T-helper 17 cell (primary cell): ENCODE results near the gene SLC41A3. TPM values are rescaled to one million over a fixed set of nuclear protein-coding genes. Genes with fewer than 3 reads are reported as not detected.

Source experiments
- ATAC-seq: fragments of 150-1000 bp; cut with Tn5 transposase; 2 replicates; pipeline ENCODE4 v1.10.0; 2021; ENCODE audit warnings: mild to moderate bottlenecking, moderate library complexity
- DNase-seq, 3 donors: peaks; one replicate each; pipeline versions ENCODE4 v3.0.0 to v3.0.0-alpha.2; 2020 to 2021
- H3K9me3 ChIP-seq: one replicate; pipeline ENCODE4 v1.7.0; 2013; ENCODE audit warnings: low read length, mild to moderate bottlenecking; ENCODE audit not compliant: control insufficient read depth, poor library complexity, severe bottlenecking
- H3K27ac Mint-ChIP-seq: one replicate; pipeline ENCODE4 v1.8.0; 2022; ENCODE audit warnings: mild to moderate bottlenecking, moderate library complexity, mixed read lengths
- H3K27me3 Mint-ChIP-seq: one replicate; pipeline ENCODE4 v1.8.0; 2022; ENCODE audit warnings: mixed read lengths
- H3K36me3 Mint-ChIP-seq: one replicate; pipeline ENCODE4 v1.8.0; 2022; ENCODE audit warnings: low read depth, mixed read lengths
- H3K4me1 Mint-ChIP-seq: one replicate; pipeline ENCODE4 v1.8.0; 2022; ENCODE audit warnings: mild to moderate bottlenecking, mixed read lengths
- H3K4me3 Mint-ChIP-seq: one replicate; pipeline ENCODE4 v1.8.0; 2022; ENCODE audit warnings: mild to moderate bottlenecking, moderate library complexity, mixed read lengths
- total RNA-seq, 4 donors: library from RNA in 2 of 4; stranded (reverse) in 2 of 4; gene quantifications; one replicate each; pipeline ENCODE4 v1.2.3 and lab custom pipeline; 2022 to 2026

The SLC41A3 gene
- total RNA-seq, 2 donors from 2014 or later: 34.3 to 34.7 TPM

GRCh38 chr3:126116526-126116925 lies 32.6 kb upstream of the SLC41A3 start:
- ATAC-seq (no peak), DNase-seq (no peak)
- no peaks in the 10 kb centered on the region for H3K9me3 ChIP-seq
- Mint-ChIP-seq H3K27ac (no peak overlapping the region), H3K27me3 (peaks cover 26% of the 10 kb centered on the region), H3K4me1 (no peaks in the 10 kb centered on the region), H3K4me3 (no peak overlapping the region), H3K36me3 (no peaks in the 10 kb centered on the region)

GRCh38 chr3:126114443-126115386 lies 30.8 kb upstream of the SLC41A3 start:
- no peaks in the 10 kb centered on the region for H3K4me1 Mint-ChIP-seq
- peaks cover 13% of the 10 kb centered on the region for H3K27me3 Mint-ChIP-seq
- no peaks in the 10 kb centered on the region for H3K36me3 Mint-ChIP-seq
- no peak for ATAC-seq
- no peak for DNase-seq
- no peak overlapping the region for H3K4me3 Mint-ChIP-seq
- H3K27ac Mint-ChIP-seq: no peak overlapping the region
- H3K9me3 ChIP-seq: no peaks in the 10 kb centered on the region

- ATAC-seq (peak; percentile 52), DNase-seq (peak in 1 of 3 donors; percentile 3)
- Mint-ChIP-seq H3K36me3 (no peaks in the 10 kb centered on the region), H3K4me1 (no peaks in the 10 kb centered on the region), H3K4me3 (no peak overlapping the region), H3K27me3 (peaks cover 4% of the 10 kb centered on the region), H3K27ac (no peak overlapping the region)
- H3K9me3 ChIP-seq: no peaks in the 10 kb centered on the region
Observed at GRCh38 chr3:126113733-126114442, 30.0 kb upstream of the SLC41A3 start.

GRCh38 chr3:126113238-126113555 lies 29.3 kb upstream of the SLC41A3 start:
- Mint-ChIP-seq H3K4me3 (no peak overlapping the region), H3K36me3 (no peaks in the 10 kb centered on the region), H3K27ac (no peak overlapping the region), H3K4me1 (no peaks in the 10 kb centered on the region), H3K27me3 (peaks cover 6% of the 10 kb centered on the region)
- no peaks in the 10 kb centered on the region for H3K9me3 ChIP-seq
- DNase-seq (peak in 1 of 3 donors; percentile 6), ATAC-seq (no peak)

- H3K4me1 Mint-ChIP-seq: no peaks in the 10 kb centered on the region
- H3K36me3 Mint-ChIP-seq: no peaks in the 10 kb centered on the region
- no peak overlapping the region for H3K4me3 Mint-ChIP-seq
Observed at GRCh38 chr3:126112531-126113237, 28.8 kb upstream of the SLC41A3 start.

GRCh38 chr3:126111566-126112475 lies 27.9 kb upstream of the SLC41A3 start:
- no peak overlapping the region for H3K4me3 Mint-ChIP-seq
- no peak for DNase-seq

More at GRCh38 chr3:126112531-126113237, 28.8 kb upstream of the SLC41A3 start:
- no peaks in the 10 kb centered on the region for H3K9me3 ChIP-seq
- DNase-seq: peak in 1 of 3 donors; percentile 3
- no peak overlapping the region for H3K27ac Mint-ChIP-seq
- ATAC-seq: no peak
- peaks cover 6% of the 10 kb centered on the region for H3K27me3 Mint-ChIP-seq

GRCh38 chr3:126111126-126111551 lies 27.2 kb upstream of the SLC41A3 start:
- ATAC-seq (no peak), DNase-seq (no peak)
- Mint-ChIP-seq H3K27ac (no peak overlapping the region), H3K4me3 (no peak overlapping the region), H3K36me3 (no peaks in the 10 kb centered on the region), H3K4me1 (no peaks in the 10 kb centered on the region), H3K27me3 (peaks cover 6% of the 10 kb centered on the region)
- H3K9me3 ChIP-seq: no peaks in the 10 kb centered on the region

More at GRCh38 chr3:126111566-126112475, 27.9 kb upstream of the SLC41A3 start:
- no peak overlapping the region for H3K27ac Mint-ChIP-seq
- H3K36me3 Mint-ChIP-seq: no peaks in the 10 kb centered on the region
- H3K4me1 Mint-ChIP-seq: no peaks in the 10 kb centered on the region
- H3K27me3 Mint-ChIP-seq: peaks cover 6% of the 10 kb centered on the region
- no peaks in the 10 kb centered on the region for H3K9me3 ChIP-seq
- no peak for ATAC-seq

- no peak for DNase-seq
- Mint-ChIP-seq H3K4me1 (no peaks in the 10 kb centered on the region), H3K27ac (no peak overlapping the region)
Observed at GRCh38 chr3:126110431-126111125, 26.7 kb upstream of the SLC41A3 start.

GRCh38 chr3:126109880-126110235 lies 25.9 kb upstream of the SLC41A3 start:
- ATAC-seq (no peak), DNase-seq (peak in 1 of 3 donors; percentile 4)
- peaks cover 2% of the 10 kb centered on the region for H3K4me1 Mint-ChIP-seq
- no peak overlapping the region for H3K4me3 Mint-ChIP-seq
- no peaks in the 10 kb centered on the region for H3K36me3 Mint-ChIP-seq
- no peaks in the 10 kb centered on the region for H3K9me3 ChIP-seq
- H3K27me3 Mint-ChIP-seq: peaks cover 6% of the 10 kb centered on the region
- H3K27ac Mint-ChIP-seq: no peak overlapping the region

More at GRCh38 chr3:126110431-126111125, 26.7 kb upstream of the SLC41A3 start:
- no peaks in the 10 kb centered on the region for H3K9me3 ChIP-seq
- Mint-ChIP-seq H3K4me3 (no peak overlapping the region), H3K36me3 (no peaks in the 10 kb centered on the region), H3K27me3 (peaks cover 6% of the 10 kb centered on the region)
- ATAC-seq: no peak

- no peak for ATAC-seq
- H3K4me3 Mint-ChIP-seq: no peak overlapping the region
- H3K27ac Mint-ChIP-seq: no peak overlapping the region
- peaks cover 6% of the 10 kb centered on the region for H3K27me3 Mint-ChIP-seq
- H3K36me3 Mint-ChIP-seq: no peaks in the 10 kb centered on the region
- no peak for DNase-seq
- peaks cover 2% of the 10 kb centered on the region for H3K4me1 Mint-ChIP-seq
- no peaks in the 10 kb centered on the region for H3K9me3 ChIP-seq
Observed at GRCh38 chr3:126109146-126109879, 25.4 kb upstream of the SLC41A3 start.

- H3K27me3 Mint-ChIP-seq: peaks cover 6% of the 10 kb centered on the region
- no peak for DNase-seq
- H3K27ac Mint-ChIP-seq: no peak overlapping the region
- peaks cover 2% of the 10 kb centered on the region for H3K4me1 Mint-ChIP-seq
- no peak for ATAC-seq
- no peaks in the 10 kb centered on the region for H3K36me3 Mint-ChIP-seq
- no peaks in the 10 kb centered on the region for H3K9me3 ChIP-seq
- H3K4me3 Mint-ChIP-seq: no peak overlapping the region
Observed at GRCh38 chr3:126108676-126109050, 24.7 kb upstream of the SLC41A3 start.
